Measurements from ENCODE around the gene ZNF674.
A peak's percentile ranks its signal among the peaks of the same experiment; 100 is the strongest.
"Not testable (repeated sequence)": the region's sequence is repeated elsewhere in the genome, so short reads cannot be mapped to it uniquely, and the experiment has no call there.

ZNF674 gene

DNA sequence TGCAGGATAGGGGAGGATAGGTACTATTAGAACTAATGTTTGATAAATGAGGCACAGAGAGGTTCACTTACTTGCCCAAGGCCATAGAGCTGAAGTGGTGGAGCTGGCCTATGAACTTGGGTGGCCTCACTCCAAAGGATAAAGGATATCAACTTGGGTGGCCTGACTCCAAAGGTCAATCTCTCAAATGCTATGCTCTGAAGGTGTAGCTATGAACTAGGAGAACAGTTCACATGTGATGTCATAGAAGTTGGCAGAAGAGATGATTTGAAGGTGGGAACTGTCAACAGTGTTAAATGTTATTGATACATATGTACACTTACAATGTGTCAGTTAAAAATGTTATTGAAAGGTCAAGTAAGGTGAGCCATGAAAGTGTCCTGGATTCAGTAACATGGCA lies 22.2 kb upstream of the ZNF674 start:
- FAIRE-seq: no peak

DNA sequence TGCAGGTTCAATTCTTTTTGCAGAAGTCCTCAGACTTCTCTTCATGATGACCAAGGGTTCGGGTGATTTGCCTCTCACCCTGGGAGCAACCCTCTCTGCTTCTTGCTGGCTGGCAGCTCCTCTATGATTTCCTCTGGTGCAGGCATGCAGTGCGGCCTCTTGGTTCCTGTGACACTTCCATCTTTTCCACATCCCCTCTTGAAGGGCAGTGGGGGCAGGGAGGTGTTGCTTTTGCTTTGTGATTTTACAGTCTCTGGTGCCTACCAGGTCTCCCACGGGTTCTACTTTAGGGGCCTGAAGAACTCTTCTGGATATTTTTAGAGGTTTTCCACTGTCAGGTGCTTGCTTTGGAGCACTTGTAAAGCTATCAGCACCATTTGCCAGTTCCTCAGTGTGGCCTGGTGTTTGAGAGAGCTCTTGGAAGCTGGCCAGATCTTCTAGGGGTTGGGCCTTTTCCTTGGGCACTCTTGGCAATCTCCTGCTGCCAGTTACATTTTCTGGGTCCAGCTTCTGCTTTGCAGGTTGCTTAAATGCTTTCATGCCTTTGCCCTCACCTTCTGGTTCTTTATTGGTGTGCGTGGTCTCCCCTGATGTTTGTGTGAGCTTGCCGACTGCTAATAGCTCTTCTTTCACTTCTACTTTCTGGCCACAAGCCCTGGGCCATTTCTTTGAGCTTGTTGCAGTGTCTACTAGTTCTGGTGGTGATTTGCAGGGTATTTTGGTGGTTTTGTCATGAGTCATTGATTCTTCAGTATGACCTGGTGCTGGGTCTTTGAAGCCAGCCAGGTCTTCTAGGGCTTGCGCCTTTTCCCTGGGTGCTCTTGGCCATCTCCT lies 16.8 kb upstream of the ZNF674 start:
- no peak for FAIRE-seq

DNA sequence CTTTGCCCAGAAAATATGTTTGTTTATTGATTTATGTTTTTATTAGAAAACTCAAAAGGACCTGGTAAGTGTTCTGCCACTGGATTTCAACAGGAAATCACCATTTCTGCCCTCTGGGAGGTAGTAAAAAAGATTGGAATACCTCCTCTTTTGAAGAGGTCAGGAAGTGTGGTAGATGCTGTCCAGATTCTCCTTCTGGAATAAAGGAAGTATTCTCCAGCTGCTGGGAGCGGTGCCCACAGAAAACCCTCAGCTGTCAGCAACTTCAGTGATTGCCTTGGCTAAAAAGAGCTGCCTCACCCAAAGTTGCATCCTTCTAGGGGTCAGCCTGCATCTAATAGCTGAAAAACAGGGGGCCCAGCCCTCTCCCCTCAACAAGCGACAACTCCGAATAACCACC lies 13.8 kb upstream of the ZNF674 start:
- FAIRE-seq: no peak

DNA sequence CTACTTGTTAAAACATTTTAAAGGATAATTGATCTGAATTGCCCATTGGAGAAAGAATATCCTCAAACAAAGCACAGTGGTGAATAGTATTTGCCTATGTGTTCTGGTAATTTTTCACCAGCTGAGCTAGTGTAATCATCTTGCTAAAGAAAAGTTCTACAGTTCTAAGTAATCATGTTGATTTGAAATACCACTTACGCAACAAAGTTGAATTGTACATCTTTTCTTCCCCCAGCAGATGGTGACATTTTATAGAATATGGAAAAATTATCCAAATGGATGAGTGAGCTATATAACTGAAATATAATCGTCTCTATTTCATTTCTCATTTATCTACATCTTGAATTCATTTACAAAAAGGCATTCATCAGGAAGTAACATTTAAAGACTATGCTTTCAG lies 9.7 kb upstream of the ZNF674 start:
- peak; percentile 27 for FAIRE-seq

DNA sequence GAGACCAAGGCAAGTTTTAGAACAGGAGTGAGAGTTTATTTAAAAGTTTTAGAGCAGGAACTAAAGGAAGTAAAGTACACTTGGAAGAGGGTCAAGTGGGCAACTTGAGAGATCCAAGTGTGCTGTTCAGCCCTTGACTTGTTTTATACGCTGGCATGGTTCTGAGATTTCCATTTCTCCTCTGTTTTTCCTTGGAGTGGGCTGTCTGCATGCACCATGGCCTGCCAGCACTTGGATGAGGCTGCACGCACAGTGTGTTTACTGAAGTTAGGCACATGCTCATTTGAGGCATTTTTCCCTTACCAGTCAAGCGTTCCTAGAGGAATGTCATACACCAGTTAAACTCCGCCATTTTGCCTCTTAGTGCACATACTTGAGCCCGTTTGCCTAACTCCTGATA lies 8.7 kb upstream of the ZNF674 start:
- FAIRE-seq: no peak

DNA sequence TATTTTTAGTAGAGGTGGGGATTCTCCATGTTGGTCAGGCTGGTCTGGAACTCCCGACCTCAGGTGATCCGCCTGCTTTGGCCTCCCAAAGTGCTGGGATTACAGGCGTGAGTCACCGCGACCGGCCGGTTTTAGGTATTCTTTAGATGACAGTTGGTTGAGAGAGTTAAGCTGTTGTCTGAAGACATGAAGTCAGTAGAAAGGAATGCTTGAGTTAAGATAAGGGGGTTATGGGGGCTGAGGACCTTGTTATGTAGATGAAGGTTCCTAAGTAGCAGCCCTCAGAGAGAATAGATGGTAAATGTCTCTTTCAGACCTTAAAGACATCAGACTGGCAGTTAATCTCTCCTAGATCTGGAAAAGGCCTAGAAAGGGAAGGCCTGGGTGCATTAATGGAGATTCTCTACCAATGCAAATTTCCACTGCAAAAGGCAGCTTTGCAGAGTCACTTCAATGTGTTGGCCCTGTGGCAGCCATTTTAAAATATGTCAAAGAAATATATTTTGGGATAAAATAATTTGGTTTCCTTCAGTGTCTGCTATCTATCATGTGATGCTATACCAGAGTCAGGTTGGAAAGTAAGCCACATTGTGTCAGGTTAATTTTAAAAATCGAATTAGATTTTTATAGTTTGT lies 6.4 kb upstream of the ZNF674 start:
- no peak for FAIRE-seq

DNA sequence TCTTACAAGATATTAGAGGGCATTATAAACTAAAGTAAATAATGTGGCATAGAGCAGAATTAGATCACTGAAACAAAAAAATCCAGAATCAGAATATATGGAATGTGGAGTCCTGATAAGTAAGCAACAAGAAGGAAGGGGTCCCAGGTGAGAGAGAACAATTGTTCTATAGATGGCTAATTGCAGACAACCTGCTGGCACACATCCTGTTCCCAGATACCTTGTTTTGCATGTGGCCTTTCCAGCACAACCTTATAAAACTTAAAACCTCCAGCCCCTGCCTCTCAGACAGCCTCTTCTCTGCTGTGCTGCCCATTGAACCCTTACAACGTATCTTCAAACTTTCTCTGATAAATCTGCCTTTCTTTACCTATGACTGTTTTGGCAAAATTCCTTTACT lies 4.7 kb upstream of the ZNF674 start:
- no peak for FAIRE-seq

DNA sequence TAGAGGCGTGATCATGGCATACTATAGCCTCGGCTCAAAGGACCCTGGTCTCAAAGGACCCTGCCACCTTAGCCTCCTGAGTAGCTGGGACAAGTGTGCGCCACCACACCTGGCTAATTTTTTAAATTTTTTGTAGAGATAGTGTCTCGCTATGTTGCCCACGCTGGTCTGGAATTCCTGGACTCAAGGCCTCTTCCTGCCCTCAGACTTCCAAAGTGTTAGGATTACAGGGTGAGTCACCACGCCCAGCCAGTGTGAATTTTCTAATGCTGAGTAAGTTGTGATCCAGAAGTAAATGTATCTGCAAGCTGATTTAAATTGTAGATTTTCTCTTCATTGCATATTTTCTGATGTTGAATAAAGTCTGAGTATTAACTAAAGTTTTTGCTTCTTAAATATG lies 2.6 kb upstream of the ZNF674 start:
- FAIRE-seq: no peak

DNA sequence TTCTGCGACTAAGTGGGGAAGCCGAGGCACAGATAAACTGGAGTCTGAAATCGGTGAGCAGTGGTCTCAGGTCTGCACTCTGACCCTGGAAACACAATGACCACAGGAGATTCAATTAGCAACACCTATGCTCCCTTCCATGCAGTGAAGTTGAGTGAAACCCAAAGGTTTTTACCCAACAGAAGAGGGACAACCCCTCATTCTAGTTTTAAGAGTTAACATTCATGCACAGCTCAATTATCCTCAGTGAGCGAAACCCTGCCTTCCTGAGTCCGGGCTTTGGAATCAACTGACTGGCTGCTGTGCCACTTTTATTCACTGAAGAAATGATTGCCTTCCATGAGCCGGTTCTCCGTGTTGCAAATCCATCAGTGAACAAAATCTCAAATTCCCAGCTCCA lies 694 bp downstream of the ZNF674 start:
- not testable (repeated sequence) for FAIRE-seq

DNA sequence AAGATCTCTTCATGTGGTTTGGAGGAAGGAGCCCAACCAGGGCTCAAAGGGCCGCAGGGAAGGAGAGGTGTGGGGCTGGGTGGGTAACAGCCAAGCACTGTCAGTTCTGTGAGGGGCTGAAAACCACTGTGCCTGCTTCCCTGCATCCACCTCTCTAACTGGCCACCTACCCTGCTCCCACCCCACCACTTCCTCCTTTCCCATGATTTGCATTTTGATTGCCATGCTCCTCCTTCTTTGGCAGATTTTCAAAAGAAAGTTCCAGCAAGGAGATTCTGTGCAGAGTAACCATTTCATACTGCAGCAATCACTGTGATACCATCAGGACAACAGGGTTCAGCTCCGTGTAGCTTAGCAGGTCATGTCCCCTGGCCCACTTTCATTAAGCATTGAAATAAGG lies 1.8 kb downstream of the ZNF674 start:
- FAIRE-seq: no peak

DNA sequence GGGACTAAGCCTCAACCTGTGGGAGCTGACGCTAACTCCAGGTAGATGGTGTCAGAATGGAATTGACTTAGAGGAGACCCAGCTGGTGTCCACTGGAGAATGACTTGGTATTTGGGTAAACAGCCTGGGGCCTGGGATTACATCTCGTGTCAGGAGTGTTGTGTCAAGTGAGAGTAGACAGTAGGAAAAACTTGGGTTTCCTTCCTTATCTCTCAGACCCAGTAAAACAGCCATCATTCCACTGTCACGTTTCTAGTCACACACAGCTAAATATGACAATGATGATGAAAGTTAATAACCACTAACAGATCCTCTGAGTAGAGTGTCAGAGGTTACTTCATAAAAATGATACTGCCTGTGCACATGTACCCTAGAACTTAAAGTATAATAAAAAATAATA lies 13.8 kb downstream of the ZNF674 start:
- FAIRE-seq: no peak

DNA sequence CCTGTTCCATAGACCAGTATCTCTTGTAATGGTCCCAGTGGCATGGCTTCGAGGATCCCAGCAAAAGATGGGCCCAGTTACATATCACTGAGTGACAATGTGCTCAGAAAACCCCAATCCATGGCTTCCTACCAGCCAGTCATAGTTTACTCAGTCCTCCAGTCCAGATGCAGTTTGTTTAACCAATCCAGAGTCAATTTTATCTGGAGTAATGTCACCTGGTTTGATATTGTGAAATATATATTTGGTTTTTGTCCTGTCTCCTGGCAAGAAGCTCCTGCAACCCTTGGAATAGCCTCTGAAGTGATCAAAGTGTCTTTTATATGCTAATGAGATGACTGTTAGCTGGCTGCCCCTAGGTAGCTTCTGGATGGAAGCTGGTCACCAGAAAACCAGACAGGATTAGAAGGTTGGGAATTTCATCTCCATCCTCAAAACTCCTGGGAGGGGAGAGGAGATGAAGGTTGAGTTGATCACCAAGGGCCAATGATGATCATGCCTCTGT lies 14.8 kb downstream of the ZNF674 start:
- not testable (repeated sequence) for FAIRE-seq

DNA sequence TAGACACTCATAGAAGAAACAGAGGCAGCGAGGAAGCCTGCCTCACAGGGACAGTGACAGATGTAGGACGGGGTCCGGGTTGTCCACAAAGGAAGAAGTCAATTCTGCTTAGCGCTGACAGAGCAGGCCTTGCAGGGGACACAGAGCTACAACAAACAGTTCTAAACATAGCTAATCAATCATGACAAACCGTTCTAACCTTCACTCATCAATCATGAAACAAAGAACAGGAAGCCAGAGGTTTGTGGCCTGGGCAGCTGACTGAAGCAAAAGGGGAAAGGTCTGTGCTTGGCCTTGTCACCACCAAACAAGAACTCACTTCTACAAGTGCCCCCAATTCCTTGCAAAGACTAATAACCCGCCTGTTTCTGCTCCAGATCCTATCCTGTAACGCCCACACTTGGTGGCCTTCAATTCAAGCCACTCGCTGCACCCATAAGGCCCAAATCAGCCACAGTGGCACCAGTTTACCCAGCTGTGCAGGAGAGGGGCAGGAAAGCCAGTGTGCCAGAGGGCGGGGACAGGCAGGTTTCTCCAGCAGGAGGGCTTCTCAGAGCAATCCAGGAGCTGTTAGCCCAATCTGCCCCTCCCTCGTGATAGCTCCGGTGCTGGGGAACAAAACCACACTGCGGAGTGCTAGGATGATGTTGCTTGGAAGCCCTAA lies 15.3 kb downstream of the ZNF674 start:
- FAIRE-seq: not testable (repeated sequence)

DNA sequence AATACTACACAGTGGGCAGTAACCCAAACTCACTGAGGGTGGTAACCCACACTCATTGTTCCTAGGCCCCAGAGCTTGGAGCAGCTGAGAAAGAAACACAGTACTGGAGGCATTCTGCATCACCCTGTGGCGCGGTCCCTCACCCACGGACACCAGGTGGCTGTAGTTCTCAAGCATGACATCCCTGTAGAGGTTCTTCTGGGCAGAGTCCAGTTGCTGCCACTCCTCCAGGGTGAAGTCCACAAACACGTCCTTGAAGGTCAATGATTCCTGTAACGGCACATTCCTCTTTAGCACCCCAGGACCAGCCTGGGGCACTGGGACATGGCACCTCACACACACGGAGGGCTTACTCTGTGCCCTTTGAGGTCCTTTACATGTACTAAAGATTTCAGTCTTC lies 16.6 kb downstream of the ZNF674 start:
- not testable (repeated sequence) for FAIRE-seq

DNA sequence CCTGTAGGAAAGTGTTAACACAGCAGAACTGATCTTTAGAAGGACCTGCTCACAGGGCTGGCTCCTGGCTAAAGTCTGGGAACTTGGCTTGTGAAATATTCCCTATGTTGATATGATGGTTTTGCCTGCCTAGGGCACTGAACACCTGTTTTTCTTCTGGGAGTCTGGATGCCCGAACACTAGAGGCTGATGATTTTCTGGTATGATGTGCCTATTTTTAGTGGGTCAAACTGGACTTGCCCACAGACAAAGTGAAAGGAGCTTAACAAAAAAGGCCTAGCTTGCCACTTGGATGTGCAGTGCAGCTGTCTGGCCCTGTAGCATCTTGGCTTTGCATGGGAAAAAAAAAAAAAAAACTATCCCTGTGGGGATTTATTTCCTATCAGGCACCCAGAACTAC lies 39.1 kb downstream of the ZNF674 start:
- no peak for FAIRE-seq

DNA sequence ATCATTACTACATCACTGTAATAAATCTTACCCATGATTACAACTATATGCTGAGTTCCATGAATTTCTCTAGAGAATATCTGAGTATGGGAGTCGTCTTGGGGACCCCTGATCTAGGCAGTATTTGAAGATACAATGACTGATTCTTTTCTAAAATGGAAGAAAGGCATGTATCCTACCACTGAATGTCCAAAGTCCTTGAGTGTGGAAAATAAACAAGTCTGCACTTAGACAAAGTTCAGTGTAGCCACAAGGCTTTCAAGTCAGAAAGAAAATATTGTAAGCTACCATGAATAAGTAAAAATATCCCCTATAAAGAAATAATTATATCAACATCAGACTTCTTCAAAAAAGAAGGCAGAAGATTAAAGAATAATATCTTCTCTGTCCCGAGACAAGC lies 42.4 kb downstream of the ZNF674 start:
- no peak for FAIRE-seq

DNA sequence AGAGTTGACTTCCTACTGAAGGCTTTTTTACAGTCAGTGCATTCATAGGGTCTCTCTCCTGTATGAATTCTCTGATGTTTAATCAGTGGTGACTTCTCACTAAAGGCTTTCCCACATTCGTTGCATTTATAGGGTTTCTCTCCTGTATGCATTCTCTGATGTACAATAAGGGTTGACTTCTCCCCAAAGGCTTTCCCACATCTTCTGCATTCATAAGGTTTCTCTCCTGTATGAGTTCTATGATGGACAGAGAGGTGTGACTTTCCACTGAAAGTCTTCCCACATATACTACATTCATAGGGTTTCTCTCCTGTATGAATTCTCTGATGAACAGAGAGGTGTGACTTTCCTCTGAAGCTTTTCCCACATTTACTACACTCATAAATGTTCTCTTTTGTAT lies 45.2 kb downstream of the ZNF674 start:
- no peak for FAIRE-seq

DNA sequence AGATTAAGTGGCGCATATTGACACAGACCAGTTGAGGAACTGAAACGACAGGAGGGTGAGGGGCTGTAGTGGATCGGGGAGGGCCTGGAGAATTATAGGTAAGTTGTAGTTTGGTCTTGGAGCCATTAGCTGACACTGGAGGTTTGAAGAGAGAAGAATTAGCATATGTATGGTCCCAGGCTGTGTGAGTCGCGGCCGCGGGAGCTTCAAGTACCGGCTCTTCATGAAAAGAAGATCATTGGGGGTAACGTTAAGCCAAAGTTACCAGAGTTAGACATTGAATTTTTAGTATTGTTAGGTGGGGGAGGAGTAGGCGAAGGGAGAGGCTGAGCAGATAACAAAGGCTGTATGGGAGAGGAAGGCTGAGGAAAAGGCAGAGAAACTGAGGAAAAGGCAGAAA lies 56.5 kb downstream of the ZNF674 start:
- no peak for FAIRE-seq

DNA sequence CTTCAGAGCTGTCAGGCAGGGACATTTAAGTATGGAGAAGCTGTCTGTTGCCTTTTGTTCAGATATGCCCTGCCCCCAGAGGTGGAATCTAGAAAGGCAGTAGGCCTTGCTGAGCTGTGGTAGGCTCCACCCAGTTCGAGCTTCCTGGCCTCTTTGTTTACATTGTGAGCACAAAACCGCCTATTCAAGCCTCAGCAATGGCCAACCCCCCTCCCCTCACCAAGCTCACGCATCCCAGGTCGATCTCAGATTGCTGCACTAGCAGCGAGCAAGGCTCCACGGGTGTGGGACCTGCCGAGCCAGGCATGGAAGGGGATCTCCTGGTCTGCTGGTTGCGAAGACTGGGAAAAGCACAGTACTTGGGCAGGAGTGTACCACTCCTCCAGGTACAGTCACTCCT lies 59.3 kb downstream of the ZNF674 start:
- FAIRE-seq: no peak

DNA sequence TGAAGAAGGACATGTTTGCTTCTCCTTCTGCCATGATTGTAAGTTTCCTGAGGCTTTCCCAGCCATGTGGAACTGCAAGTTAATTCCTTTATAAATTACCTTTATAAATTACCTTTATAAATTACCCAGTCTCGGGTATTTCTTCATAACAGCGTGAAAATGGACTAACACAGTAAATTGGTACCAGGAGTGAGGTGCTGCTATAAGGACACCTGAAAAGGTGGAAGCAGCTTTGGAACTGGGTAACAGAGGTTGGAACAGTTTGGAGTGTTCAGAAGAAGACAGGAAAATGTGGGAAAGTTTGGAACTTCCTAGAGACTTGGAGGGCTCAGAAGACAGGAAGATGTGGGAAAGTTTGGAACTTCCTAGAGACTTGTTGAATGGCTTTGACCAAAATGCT lies 66.6 kb downstream of the ZNF674 start:
- FAIRE-seq: not testable (repeated sequence)

DNA sequence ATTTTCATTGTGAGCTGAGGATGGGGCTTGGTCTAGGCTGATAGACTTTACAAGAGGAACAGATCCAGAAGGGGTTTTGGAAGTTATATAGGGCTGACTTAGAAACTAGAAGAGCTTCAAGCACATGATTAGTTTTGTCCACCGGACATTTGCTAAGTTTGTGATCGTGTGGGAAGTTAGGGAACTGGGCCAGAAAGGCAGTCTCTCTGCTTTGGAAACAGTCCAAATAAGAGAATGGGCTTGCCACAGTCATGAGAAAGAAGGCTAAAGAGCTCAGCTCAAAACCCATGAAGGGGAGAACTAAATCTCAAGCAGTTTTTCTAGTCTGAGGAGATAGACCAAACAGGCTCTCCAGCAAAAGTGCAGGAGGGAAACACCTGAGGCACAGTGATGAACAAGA lies 67.8 kb downstream of the ZNF674 start:
- FAIRE-seq: no peak

DNA sequence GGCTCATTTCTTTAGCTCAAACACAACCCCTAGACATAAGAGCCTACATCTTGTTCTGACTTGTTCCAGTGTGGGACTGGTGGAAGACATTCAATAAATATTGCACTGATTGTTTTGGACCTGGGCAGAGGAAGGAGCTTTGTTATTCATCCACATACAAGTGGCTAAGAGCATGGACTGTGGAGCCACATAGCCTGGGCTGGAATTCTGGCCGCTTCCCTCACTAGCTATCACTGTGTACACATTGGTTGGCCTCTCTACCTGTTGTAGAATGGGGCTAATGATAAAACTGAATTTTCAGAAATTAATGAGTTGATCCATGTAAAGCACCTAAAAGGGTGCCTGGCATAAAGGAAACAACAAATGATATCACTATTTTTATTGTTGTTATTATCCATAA lies 80.0 kb downstream of the ZNF674 start:
- no peak for FAIRE-seq

DNA sequence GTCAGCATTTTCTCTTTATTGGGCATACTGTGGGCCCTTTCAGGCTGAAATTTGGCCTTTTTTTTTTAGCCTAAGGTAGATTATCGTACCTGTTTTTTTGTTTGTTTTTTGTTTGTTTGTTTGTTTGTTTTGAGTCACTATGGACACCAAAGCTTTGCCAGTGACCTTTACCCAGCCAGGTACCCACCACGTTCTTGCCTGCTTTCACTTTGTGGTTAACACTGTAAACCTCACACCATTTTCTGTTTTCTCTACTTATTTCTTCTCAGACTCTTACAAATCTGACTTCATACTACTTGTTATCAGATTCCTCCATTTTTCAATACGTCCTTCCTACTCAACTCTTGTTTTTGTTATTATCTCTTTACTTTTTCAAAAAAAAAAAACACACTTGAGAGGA lies 81.5 kb downstream of the ZNF674 start:
- no peak for FAIRE-seq

DNA sequence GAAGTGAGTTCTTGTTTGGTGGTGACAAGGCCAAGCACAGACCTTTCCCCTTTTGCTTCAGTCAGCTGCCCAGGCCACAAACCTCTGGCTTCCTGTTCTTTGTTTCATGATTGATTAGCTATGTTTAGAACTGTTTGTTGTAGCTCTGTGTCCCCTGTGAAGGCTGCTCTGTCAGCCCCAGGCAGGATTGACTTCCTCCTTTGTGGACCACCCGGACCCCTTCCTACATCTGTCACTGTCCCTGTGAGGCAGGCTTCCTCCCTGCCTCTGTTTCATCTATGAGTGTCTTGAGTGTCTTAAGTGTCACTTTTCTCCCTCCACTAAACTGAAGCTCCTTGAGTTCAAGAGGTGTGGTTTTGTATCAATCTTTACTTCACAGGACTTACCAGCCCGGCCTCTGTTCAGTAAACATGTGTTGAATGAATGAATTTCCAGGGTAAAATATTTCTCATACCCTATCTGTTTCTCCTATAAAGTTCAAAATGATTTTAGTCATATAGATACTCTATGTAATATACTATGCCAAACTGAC lies 83.5 kb downstream of the ZNF674 start:
- FAIRE-seq: no peak
